Heart right ventricle (tissue), 16 donors: ENCODE data around the gene COL11A1. TPM values are rescaled to one million over a fixed set of nuclear protein-coding genes. Genes with fewer than 3 reads are reported as not detected.

Source experiments
- ATAC-seq, 8 donors: fragments of 200-7000 bp; cut with Tn5 transposase; one replicate each; pipeline ENCODE4 v1.9.1; 2020; ENCODE audit warnings: mild to moderate bottlenecking in 8 of 8, moderate library complexity in 8 of 8, moderate number of reproducible peaks in 1 of 8
- DNase-seq, 2 donors: peaks; one replicate each; pipeline ENCODE4 v3.0.0-alpha.2; 2020
- H3K27ac ChIP-seq, 10 donors: fragments of 200-600 bp; sonication (generic) in 2 of 10; one replicate each; pipeline versions ENCODE4 v1.5.0 to v1.8.0; 2020 to 2022; ENCODE audit warnings: mild to moderate bottlenecking in 3 of 10
- H3K27me3 ChIP-seq, 7 donors: fragments of 200-600 bp; one replicate each; pipeline ENCODE4 v1.8.0; 2021 to 2022; ENCODE audit warnings: mild to moderate bottlenecking in 2 of 7
- H3K36me3 ChIP-seq, 9 donors: fragments of 200-600 bp; sonication (generic) in 1 of 9; one replicate each; pipeline versions ENCODE4 v1.5.0 to v1.8.0; 2020 to 2022; ENCODE audit warnings: mild to moderate bottlenecking in 2 of 9
- H3K4me1 ChIP-seq, 9 donors: fragments of 200-600 bp; sonication (generic) in 1 of 9; one replicate each; pipeline versions ENCODE4 v1.5.0 to v1.8.0; 2020 to 2022; ENCODE audit warnings: mild to moderate bottlenecking in 4 of 9
- H3K4me3 ChIP-seq, 10 donors: fragments of 200-600 bp; sonication (generic) in 2 of 10; one replicate each; pipeline versions ENCODE4 v1.5.0 to v1.8.0; 2020 to 2022; ENCODE audit warnings: mild to moderate bottlenecking in 7 of 10, moderate library complexity in 2 of 10
- H3K9me3 ChIP-seq, 11 donors: fragments of 200-600 bp in 10 of 11; sonication (generic) in 2 of 11; one replicate each; pipeline versions ENCODE4 v1.5.0 to v1.8.0; 2013 to 2022; ENCODE audit warnings: mild to moderate bottlenecking in 2 of 11, control low read depth in 1 of 11, moderate library complexity in 1 of 11
- CTCF ChIP-seq, 9 donors: fragments of 200-600 bp; sonication (generic) in 2 of 9; IDR thresholded peaks; one replicate each; pipeline versions ENCODE4 v1.5.0 to v1.8.0; 2021 to 2022; ENCODE audit warnings: antibody characterized with exemption in 9 of 9, mild to moderate bottlenecking in 5 of 9, moderate library complexity in 1 of 9
- WGBS, 2 donors: extraction: QIAGEN DNeasy Blood & Tissue Kit; methylation state at CpG; one replicate each; pipeline ENCODE4 v1.1.7; 2013; ENCODE audit warnings: inconsistent platforms in 1 of 2; 5-methylcytosine and 5-hydroxymethylcytosine counted together
- intact Hi-C, 10 donors: fragments of 100-400 bp; cut with DNase I; formaldehyde crosslinking; loops; one replicate each; pipeline versions ENCODE4 v1.11.1 to v1.14.2; 2022
- polyA plus RNA-seq, 2 donors: library from polyadenylated mRNA; stranded (reverse); fragments of 200-250 nt; gene quantifications; one replicate each; pipeline ENCODE4 v1.2.3, GENCODE V29; 2013
- total RNA-seq, 10 donors: library from RNA; stranded (reverse); fragmentation: NEBNext Ultra II Directional in 3 of 10; extraction: Animal tissue kit (Norgen Biotek cat#: 25700) in 3 of 10; gene quantifications; one replicate each; pipeline versions ENCODE4 v1.2.1 to v1.2.4, GENCODE V29; 2021 to 2023
- donor health status: Arrhythmogenic right ventricular cardiomyopathy.
- donor health status: ischemic (EF 13 %, LVEDD 7.1; RV severe dilation, severe dysfunction).
- donor health status: healthy with polysubstance abuse.
- donor health status: DM: no; HTN: yes; CAD: no.
- donor health status: DM: no; HTN: no; CAD: no.
- donor health status: ischemic (EF 25% LVEDD 6.9; RV normal size, moderate dysfunction).
- donor health status: ischemic (EF 25% LVEDD 5.7; RV mildly dilated, moderate dysfunction).
- donor health status: healthy.
- donor health status: DM: yes; HTN: yes; CAD: no.
- donor health status: Ischemic cardiomyopathy.
- donor health status: ischemic (EF 35%, LVEDD 5.7; RV mildly dilated, moderate dysfunction).
- donor health status: nonischemic (EF 11% LVEDD 7.7; RV severe dilation, severe dysfunction).
- donor health status: DM: yes; HTN: yes; CAD: no.
- donor health status: PGD.
- donor health status: ischemic (EF 29% LVEDD 5.4; RV normal size, mild dysfunction).
- donor health status: nonischemic (EF 23%, LVEDD 6.1; RV moderate dilation, normal function).

The COL11A1 gene
- total and polyA plus RNA-seq, 12 donors, result 0.12 to 0.15 (median 0.13) TPM; not detected in 9

DNA sequence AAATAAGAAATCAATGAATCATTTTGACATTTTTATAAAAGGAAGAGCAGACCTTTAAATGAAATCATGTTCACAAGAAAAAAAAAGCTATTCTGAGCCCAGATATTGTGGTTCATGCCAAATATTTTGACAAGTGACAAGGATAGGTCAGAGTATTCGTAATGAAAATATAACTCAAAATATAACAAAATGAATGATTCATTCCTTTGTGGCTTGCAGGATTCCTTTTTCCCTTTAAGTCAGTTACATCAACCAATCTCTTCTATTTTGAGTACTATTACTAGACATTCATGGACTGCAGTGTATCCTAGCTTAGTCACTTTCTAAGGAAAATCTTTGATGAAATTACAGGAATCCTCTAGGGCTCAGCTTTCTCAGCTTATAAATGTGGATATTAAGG is 188.7 kb downstream of the COL11A1 start:
- intact Hi-C loops, result no loop called here
- ATAC-seq (no peak), DNase-seq (no peak)
- Histone ChIP-seq H3K9me3 (peaks cover 0 to 5% (median 0%) of the 10 kb centered on the region in 11 donors), H3K4me3 (no peak overlapping the region), H3K27me3 (no peaks in the 10 kb centered on the region), H3K36me3 (no peaks in the 10 kb centered on the region), H3K4me1 (no peaks in the 10 kb centered on the region), H3K27ac (no peak overlapping the region)
- TF ChIP-seq CTCF (IDR thresholded peaks at IDR 0.05), result no peak
- 20 to 23% methylated on average over 1 of the region's 1 CpG for WGBS, 2 donors

DNA sequence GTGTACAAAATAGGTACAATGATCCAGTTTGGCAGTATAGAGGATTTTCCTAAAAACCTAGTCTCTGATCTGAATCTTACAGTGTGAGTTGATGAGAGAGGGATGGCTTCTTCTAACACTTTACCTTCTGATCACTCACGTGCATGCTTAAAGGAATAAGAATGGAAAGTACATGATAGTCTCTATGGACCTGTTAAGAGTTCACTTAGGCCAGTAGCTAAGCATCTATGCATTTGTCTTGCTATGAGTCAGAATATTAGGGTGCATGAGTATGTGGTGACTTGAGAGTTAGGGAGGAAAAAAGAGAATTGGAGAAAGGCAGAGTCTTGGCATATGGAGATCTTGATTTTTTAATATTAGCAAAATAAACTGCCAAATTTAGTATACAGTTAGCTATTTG is 206.3 kb downstream of the COL11A1 start:
- Histone ChIP-seq H3K4me1 (no peaks in the 10 kb centered on the region), H3K4me3 (no peak overlapping the region), H3K9me3 (no peaks in the 10 kb centered on the region), H3K27ac (no peak overlapping the region), H3K36me3 (no peaks in the 10 kb centered on the region), H3K27me3 (no peaks in the 10 kb centered on the region)
- no peak for TF ChIP-seq CTCF (IDR thresholded peaks at IDR 0.05)
- no peak for DNase-seq
- WGBS, 2 donors, result 67 to 69% methylated on average over 1 of the region's 1 CpG
- intact Hi-C loops, result no loop called here
- no peak for ATAC-seq

- no peak for TF ChIP-seq CTCF (IDR thresholded peaks at IDR 0.05)
- ATAC-seq (no peak), DNase-seq (no peak)
- Histone ChIP-seq H3K27me3 (no peaks in the 10 kb centered on the region), H3K4me1 (no peaks in the 10 kb centered on the region), H3K9me3 (no peaks in the 10 kb centered on the region), H3K36me3 (no peaks in the 10 kb centered on the region), H3K4me3 (no peak overlapping the region), H3K27ac (no peak overlapping the region)
- intact Hi-C loops, result no loop called here
- WGBS, 2 donors, result 66% methylated on average over 3 of the region's 3 CpGs
These were observed 208.4 kb downstream of the COL11A1 start for GRCh38 chr1:102899935-102900334.

- Histone ChIP-seq H3K27ac (no peak overlapping the region), H3K27me3 (no peaks in the 10 kb centered on the region), H3K9me3 (no peaks in the 10 kb centered on the region), H3K4me1 (no peaks in the 10 kb centered on the region), H3K4me3 (no peak overlapping the region), H3K36me3 (no peaks in the 10 kb centered on the region)
- DNase-seq, result no peak
- no peak for ATAC-seq
- intact Hi-C loops, result no loop called here
- 38 to 51% methylated on average over 3 of the region's 3 CpGs for WGBS, 2 donors
- no peak for TF ChIP-seq CTCF (IDR thresholded peaks at IDR 0.05)
These were observed 210.8 kb downstream of the COL11A1 start for GRCh38 chr1:102897557-102897956.

DNA sequence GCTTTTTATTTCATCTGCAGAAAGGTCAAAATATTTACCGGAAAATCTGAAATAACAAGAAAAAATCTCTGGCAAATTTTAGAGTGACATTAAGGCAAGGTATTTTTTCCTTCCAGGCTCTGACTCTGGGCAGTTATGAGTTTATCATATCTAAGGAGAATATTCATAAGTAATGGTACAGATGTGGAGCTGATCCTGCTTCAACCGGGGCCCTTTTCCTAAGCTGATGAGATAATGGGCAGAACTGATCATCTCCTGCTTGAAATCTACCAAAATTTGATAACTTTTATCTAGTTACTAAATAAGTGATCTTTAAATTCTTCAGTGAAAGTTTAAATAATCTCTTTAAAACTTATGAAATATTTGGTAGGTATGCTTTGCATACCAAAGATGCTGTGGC is 211.6 kb downstream of the COL11A1 start:
- H3K9me3 ChIP-seq, result no peaks in the 10 kb centered on the region
- H3K36me3 ChIP-seq, result no peaks in the 10 kb centered on the region
- DNase-seq (no peak), ATAC-seq (no peak)
- intact Hi-C loops, result no loop called here
- no peak overlapping the region for H3K27ac ChIP-seq
- 61 to 89% methylated on average over 2 of the region's 2 CpGs for WGBS, 2 donors
- no peaks in the 10 kb centered on the region for H3K4me1 ChIP-seq
- no peaks in the 10 kb centered on the region for H3K27me3 ChIP-seq
- H3K4me3 ChIP-seq, result no peak overlapping the region
- no peak for TF ChIP-seq CTCF (IDR thresholded peaks at IDR 0.05)
